Right lobe of liver (tissue), 6 donors: ENCODE data around the gene MBOAT1. TPM values are rescaled to one million over a fixed set of nuclear protein-coding genes. Genes with fewer than 3 reads are reported as not detected.

Source experiments
- ATAC-seq, 4 donors: fragments of 200-7000 bp; cut with Tn5 transposase; one replicate each; pipeline ENCODE4 v1.9.1; 2020; ENCODE audit warnings: mild to moderate bottlenecking in 4 of 4, moderate library complexity in 4 of 4
- DNase-seq, 3 donors: peaks; one replicate each; pipeline ENCODE4 v3.0.0-alpha.2; 2020
- H3K27ac ChIP-seq, 3 donors: fragments of 200-600 bp; one replicate each; pipeline ENCODE4 v1.8.0; 2022
- H3K27me3 ChIP-seq, 2 donors: fragments of 200-600 bp; one replicate each; pipeline ENCODE4 v1.8.0; 2022
- H3K36me3 ChIP-seq, 4 donors: fragments of 200-600 bp; sonication (generic) in 1 of 4; one replicate each; pipeline versions ENCODE4 v1.5.1 to v1.8.0; 2017 to 2022; ENCODE audit warnings: control low read depth in 1 of 4
- H3K4me1 ChIP-seq, 4 donors: fragments of 200-600 bp; sonication (generic) in 1 of 4; one replicate each; pipeline versions ENCODE4 v1.5.1 to v1.8.0; 2017 to 2022; ENCODE audit warnings: control low read depth in 1 of 4
- H3K4me3 ChIP-seq, 3 donors: fragments of 200-600 bp; one replicate each; pipeline ENCODE4 v1.8.0; 2022
- H3K9me3 ChIP-seq, 4 donors: fragments of 200-600 bp; sonication (generic) in 1 of 4; one replicate each; pipeline versions ENCODE4 v1.5.1 to v1.8.0; 2017 to 2022; ENCODE audit warnings: control low read depth in 1 of 4
- POLR2A ChIP-seq: fragments of 450-650 bp; IDR thresholded peaks from one replicate; pipeline ENCODE4 v1.6.1; 2017; ENCODE audit warnings: antibody characterized with exemption, mild to moderate bottlenecking
- WGBS: methylation state at CpG from one replicate; pipeline ENCODE4 v1.1.6; 2018; ENCODE audit warnings: low coverage, low lambda C conversion rate; ENCODE audit not compliant: insufficient coverage; ENCODE audit errors: missing lambda C conversion rate; 5-methylcytosine and 5-hydroxymethylcytosine counted together
- intact Hi-C, 2 donors: fragments of 100-400 bp; cut with DNase I; formaldehyde crosslinking; loops; one replicate each; pipeline versions ENCODE4 v1.11.2 to v1.14.1; 2022
- total RNA-seq, 6 experiments: library from RNA; depleted of rRNA in 2 of 6; stranded (reverse); fragments of >200 nt in 2 of 6; fragmentation: NEBNext Ultra II Directional in 3 of 6; extraction: Animal tissue kit (Norgen Biotek cat#: 25700) in 3 of 6; gene quantifications; one replicate each; pipeline versions ENCODE4 v1.1.0 to v1.2.4, GENCODE V29; 2016 to 2023
- TF ChIP-seq, protein P1 (sequence below), 4 donors: fragments of 200-600 bp in 3 of 4; fragments of 450-650 bp in 1 of 4; IDR thresholded peaks; one replicate each; pipeline versions ENCODE4 v1.5.1 to v1.8.0; 2016 to 2022; ENCODE audit warnings: antibody characterized with exemption in 4 of 4, mild to moderate bottlenecking in 2 of 4
- donor health status: DM: no; HTN: yes; CAD: no.
- donor health status: DM: no; HTN: no; CAD: no.
- donor health status: DM: no; HTN: no; CAD: no.
- donor health status: DM: no; HTN: yes; CAD: no.
- donor health status: DM: no; HTN: yes; CAD: no.

MBOAT1 gene
- total RNA-seq, 6 experiments from 2014 or later: 3.6 to 10.0 (median 5.9) TPM

DNA sequence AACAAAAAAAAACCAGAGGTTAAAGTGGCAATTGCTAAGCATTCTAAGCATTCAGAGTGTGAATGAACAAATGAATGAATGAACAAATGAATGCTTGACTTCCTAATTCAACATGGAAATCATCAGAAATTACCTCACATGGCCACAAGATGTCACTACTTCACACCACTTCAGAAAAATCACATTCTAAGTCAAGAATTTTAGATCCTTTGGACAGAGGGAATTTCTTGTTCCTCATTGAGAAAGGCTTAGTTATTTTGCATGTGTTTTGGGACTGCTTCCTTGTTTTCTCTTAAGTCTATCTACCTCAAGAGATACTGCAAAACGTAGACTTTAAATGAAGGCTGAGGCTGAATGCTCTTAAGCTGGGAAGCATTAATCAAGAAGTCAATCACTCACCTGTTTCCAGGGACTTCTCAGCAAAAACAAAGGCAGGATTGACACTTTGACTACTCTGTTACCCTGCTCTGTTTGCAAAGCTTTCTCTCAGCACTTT lies 120.2 kb downstream of the MBOAT1 start:
- 9% methylated on average over 1 of the region's 1 CpG for WGBS
- intact Hi-C loops: no loop called here
- DNase-seq: no peak

DNA sequence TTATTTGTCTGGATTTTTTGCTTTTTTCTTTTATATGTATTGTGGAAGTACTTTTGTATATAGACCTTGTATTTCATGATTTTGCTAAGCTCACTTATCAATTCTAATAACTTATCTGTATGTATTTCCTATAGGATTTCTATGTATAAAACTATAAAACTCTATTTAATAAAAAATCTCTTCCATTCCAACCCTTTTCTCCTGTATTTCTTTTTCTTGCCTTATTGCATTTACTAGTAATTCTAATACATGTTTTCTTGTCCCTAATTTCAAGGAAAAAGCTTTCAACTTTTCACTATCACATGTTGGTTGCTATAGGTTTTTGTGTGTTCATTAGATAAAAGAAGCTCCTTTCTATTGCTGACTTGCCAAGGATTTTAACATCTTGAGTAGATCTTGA lies 125.3 kb downstream of the MBOAT1 start:
- no peaks in the 10 kb centered on the region for H3K27me3 ChIP-seq
- no peak overlapping the region for H3K4me3 ChIP-seq
- peaks cover 0 to 7% (median 2%) of the 10 kb centered on the region in 4 donors for H3K9me3 ChIP-seq
- no peaks in the 10 kb centered on the region for H3K36me3 ChIP-seq
- TF ChIP-seq, protein P1, sequence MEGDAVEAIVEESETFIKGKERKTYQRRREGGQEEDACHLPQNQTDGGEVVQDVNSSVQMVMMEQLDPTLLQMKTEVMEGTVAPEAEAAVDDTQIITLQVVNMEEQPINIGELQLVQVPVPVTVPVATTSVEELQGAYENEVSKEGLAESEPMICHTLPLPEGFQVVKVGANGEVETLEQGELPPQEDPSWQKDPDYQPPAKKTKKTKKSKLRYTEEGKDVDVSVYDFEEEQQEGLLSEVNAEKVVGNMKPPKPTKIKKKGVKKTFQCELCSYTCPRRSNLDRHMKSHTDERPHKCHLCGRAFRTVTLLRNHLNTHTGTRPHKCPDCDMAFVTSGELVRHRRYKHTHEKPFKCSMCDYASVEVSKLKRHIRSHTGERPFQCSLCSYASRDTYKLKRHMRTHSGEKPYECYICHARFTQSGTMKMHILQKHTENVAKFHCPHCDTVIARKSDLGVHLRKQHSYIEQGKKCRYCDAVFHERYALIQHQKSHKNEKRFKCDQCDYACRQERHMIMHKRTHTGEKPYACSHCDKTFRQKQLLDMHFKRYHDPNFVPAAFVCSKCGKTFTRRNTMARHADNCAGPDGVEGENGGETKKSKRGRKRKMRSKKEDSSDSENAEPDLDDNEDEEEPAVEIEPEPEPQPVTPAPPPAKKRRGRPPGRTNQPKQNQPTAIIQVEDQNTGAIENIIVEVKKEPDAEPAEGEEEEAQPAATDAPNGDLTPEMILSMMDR (IDR thresholded peaks at IDR 0.05): no peak
- TF ChIP-seq POLR2A: no peak
- no peak overlapping the region for H3K27ac ChIP-seq
- ATAC-seq (no peak), DNase-seq (no peak)
- H3K4me1 ChIP-seq: no peaks in the 10 kb centered on the region
- intact Hi-C loops: no loop called here

More for the DNA sequence above, 120.2 kb downstream of the MBOAT1 start:
- no peak overlapping the region for H3K27ac ChIP-seq
- no peaks in the 10 kb centered on the region for H3K36me3 ChIP-seq
- no peaks in the 10 kb centered on the region for H3K27me3 ChIP-seq
- no peaks in the 10 kb centered on the region for H3K4me1 ChIP-seq
- H3K4me3 ChIP-seq: no peak overlapping the region
- peak; percentile 62 to 77 (median 76) for ATAC-seq
- TF ChIP-seq, protein P1 (IDR thresholded peaks at IDR 0.05): peak; percentile 64 to 75 (median 74)
- TF ChIP-seq POLR2A: no peak
- peaks cover 0 to 2% (median 0%) of the 10 kb centered on the region in 4 donors for H3K9me3 ChIP-seq

DNA sequence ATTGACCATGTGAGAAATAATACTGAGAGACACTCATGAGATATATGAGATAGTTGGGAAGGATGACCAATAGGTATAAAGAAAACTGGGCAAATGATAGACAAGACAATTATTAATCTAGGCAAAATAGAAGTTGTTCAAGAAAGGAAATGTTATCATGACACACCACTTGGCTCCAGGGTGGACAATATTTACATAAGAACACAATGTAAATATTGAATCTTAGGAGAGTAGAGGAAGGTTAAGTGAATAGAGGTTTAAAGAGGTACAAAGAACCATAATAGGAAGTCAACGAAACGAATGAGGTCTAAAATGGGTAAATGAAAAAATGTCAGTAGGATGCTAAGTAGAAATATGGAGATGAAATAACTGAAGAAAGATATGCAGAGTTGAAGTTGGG lies 126.5 kb downstream of the MBOAT1 start:
- H3K27me3 ChIP-seq: no peaks in the 10 kb centered on the region
- H3K4me3 ChIP-seq: no peak overlapping the region
- intact Hi-C loops: no loop called here
- no peak overlapping the region for H3K27ac ChIP-seq
- H3K36me3 ChIP-seq: no peaks in the 10 kb centered on the region
- TF ChIP-seq, protein P1 (IDR thresholded peaks at IDR 0.05): no peak
- no peak for TF ChIP-seq POLR2A
- no peaks in the 10 kb centered on the region for H3K4me1 ChIP-seq
- DNase-seq: no peak
- H3K9me3 ChIP-seq: peaks cover 0 to 7% (median 2%) of the 10 kb centered on the region in 4 donors
- WGBS: 31% methylated on average over 2 of the region's 2 CpGs
- peak in 1 of 4 donors; percentile 30 for ATAC-seq

DNA sequence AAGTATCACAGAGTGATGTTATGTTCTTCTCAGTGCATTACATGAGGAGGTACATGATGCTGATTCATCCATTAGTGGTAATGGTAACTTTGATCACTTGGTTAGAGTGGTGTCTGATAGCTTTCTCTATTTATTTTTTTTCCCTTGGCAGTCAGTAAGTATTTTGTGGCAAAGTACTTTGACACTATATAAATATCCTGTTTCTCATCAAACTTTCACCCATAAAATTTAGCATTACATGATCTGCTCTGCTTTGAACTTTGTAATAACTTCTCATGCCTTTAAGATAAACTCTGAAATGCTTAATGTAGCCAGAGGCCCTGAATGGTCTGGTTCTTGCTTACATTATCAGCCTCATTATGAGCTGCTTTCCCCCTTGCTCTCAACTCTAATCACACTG lies 127.9 kb downstream of the MBOAT1 start:
- no peak overlapping the region for H3K4me3 ChIP-seq
- peaks cover 0 to 7% (median 2%) of the 10 kb centered on the region in 4 donors for H3K9me3 ChIP-seq
- H3K27ac ChIP-seq: no peak overlapping the region
- H3K4me1 ChIP-seq: no peaks in the 10 kb centered on the region
- TF ChIP-seq, protein P1 (IDR thresholded peaks at IDR 0.05): no peak
- no peak for TF ChIP-seq POLR2A
- DNase-seq (no peak), ATAC-seq (no peak)
- intact Hi-C loops: no loop called here
- no peaks in the 10 kb centered on the region for H3K36me3 ChIP-seq
- no peaks in the 10 kb centered on the region for H3K27me3 ChIP-seq

DNA sequence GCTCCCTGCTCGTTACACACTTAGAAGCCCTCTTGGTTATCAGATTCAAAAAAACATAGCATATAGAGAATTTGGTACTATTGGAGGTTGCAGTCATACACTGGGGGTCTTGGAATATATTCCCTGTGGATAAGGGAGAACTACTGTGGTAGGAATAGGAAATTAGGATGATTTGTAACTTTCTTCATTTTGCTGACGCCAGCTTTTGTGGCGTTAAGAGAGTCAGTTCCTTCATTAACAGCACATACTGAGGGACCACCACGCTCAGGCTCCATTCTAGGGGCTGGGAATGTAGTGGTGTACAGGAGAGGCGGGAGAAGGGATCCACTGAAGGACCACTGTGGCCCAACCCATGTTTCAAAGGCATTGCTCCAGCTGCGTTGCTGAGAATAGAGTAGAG lies 140.3 kb downstream of the MBOAT1 start:
- DNase-seq (no peak), ATAC-seq (no peak)
- no peaks in the 10 kb centered on the region for H3K36me3 ChIP-seq
- TF ChIP-seq, protein P1 (IDR thresholded peaks at IDR 0.05): no peak
- TF ChIP-seq POLR2A: no peak
- intact Hi-C loops: no loop called here
- H3K4me1 ChIP-seq: no peaks in the 10 kb centered on the region
- no peak overlapping the region for H3K27ac ChIP-seq
- H3K27me3 ChIP-seq: no peaks in the 10 kb centered on the region
- WGBS: 80% methylated on average over 6 of the region's 6 CpGs
- no peaks in the 10 kb centered on the region for H3K9me3 ChIP-seq
- no peak overlapping the region for H3K4me3 ChIP-seq
